Retina (tissue), 1 donor: ENCODE measurements around the gene RTF1.
A peak's percentile ranks its signal among the peaks of the same experiment; 100 is the strongest.

Experiments used
- DNase-seq: peaks from one replicate; pipeline ENCODE4 v3.0.0-alpha.2; 2016

Gene RTF1

DNA sequence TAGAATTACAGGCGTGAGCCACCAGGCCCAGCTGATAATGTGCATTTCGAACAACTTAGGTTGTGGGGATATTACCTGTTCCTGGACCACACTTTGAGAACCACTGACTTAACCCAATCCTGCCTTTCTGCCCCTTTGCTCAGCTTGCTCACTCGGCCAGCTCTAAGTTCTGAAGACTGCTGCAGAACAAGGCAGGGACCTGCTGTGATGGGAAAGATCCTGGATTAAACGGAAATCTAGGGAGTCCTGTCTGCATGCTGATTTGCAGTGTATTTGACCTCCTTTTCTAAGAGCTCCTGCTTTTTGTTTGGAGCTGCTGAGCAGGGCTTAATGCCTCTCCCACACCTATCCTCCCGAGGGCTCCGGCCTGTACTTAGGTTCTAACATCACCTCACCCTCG, 93.8 kb downstream of the RTF1 start:
- peak; percentile 22 for DNase-seq

DNA sequence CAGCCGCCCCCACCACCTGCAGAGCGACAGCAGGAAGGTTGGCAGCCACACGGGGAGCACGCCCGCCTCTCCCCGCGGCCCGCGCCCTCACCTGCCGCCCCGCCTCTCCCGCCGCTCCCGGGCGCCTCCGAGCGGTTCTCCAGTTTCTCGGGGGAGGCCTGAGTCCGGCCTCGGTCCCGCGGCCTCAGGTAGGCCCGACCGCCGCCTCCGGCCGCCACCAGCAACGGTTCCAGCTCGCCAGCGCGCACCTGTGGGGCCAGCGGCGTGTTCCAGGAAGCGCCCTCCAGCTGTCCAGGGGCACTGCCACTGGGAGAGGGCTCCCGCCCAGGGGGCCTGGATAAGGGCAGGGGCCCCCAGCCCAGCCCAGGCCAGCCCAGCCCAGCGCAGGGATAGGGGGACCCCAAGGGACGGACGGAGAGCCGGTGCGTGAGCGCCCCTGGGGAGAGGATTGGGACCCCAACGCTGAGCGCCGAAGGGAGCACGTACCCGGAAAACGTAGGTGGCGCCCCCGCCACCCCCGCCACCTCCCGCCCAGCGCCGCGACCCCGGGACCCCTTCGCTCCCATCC, 94.5 kb downstream of the RTF1 start:
- DNase-seq: peak; percentile 38

GRCh38 chr15:41511899-41512369, 95.0 kb downstream of the RTF1 start:
- DNase-seq: peak; percentile 52

GRCh38 chr15:41512512-41512939, 95.6 kb downstream of the RTF1 start:
- DNase-seq: peak; percentile 61

- DNase-seq: peak; percentile 66
These were observed 96.1 kb downstream of the RTF1 start for GRCh38 chr15:41512940-41513505.

GRCh38 chr15:41513506-41514227, 96.8 kb downstream of the RTF1 start, which contains the start of gene LTK:
Gene LTK (minus strand): TSS chr15:41513827. CDS start chr15:41513709, 118 bp downstream.
- DNase-seq: peak; percentile 58

- no peak for DNase-seq
These were observed 101.1 kb downstream of the RTF1 start for GRCh38 chr15:41517895-41518449.

- DNase-seq: no peak
These were observed 103.7 kb downstream of the RTF1 start for GRCh38 chr15:41520636-41521035.

- no peak for DNase-seq
These were observed 104.7 kb downstream of the RTF1 start for GRCh38 chr15:41521614-41522013.

GRCh38 chr15:41523097-41523496, 106.2 kb downstream of the RTF1 start:
- DNase-seq: no peak

DNA sequence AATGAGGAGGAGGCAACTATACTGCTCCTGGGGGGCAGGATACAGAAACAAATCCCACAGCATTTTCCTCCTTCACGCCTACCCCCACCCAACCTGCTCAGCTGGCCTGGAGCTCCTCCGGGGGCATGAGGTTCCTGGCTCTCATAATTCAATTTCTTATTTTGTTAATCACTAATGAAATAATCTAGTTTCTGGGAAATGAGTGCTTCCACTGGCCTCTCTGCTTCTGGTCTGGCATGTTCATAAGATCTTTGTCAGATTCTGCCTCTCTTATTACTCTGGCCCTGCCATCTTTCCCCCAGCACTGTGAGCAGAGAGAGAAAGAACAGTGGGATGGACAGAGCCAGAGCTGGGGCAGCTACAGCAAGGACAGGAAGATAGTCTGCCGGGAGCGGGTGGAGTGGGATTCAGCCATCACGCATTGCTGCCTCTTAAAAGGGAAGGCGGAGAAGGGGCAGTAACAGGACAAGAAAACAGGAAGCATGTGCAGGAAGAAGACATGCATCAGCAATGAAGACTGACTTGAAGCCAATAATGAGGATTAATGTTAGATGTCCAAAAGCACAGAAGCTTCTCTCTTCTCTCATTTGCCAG, 113.6 kb downstream of the RTF1 start:
- no peak for DNase-seq
